Kidney capillary endothelial cell (primary cell): ENCODE results near the gene CYP4F3.
"Not testable (repeated sequence)": the region's sequence is repeated elsewhere in the genome, so short reads cannot be mapped to it uniquely, and the experiment has no call there.

Source experiments
- DNase-seq: peaks from one replicate; pipeline ENCODE4 v3.0.0-alpha.2; 2018; ENCODE audit warnings: low spot score

CYP4F3 gene, protein sequence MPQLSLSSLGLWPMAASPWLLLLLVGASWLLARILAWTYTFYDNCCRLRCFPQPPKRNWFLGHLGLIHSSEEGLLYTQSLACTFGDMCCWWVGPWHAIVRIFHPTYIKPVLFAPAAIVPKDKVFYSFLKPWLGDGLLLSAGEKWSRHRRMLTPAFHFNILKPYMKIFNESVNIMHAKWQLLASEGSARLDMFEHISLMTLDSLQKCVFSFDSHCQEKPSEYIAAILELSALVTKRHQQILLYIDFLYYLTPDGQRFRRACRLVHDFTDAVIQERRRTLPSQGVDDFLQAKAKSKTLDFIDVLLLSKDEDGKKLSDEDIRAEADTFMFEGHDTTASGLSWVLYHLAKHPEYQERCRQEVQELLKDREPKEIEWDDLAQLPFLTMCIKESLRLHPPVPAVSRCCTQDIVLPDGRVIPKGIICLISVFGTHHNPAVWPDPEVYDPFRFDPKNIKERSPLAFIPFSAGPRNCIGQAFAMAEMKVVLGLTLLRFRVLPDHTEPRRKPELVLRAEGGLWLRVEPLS

DNA sequence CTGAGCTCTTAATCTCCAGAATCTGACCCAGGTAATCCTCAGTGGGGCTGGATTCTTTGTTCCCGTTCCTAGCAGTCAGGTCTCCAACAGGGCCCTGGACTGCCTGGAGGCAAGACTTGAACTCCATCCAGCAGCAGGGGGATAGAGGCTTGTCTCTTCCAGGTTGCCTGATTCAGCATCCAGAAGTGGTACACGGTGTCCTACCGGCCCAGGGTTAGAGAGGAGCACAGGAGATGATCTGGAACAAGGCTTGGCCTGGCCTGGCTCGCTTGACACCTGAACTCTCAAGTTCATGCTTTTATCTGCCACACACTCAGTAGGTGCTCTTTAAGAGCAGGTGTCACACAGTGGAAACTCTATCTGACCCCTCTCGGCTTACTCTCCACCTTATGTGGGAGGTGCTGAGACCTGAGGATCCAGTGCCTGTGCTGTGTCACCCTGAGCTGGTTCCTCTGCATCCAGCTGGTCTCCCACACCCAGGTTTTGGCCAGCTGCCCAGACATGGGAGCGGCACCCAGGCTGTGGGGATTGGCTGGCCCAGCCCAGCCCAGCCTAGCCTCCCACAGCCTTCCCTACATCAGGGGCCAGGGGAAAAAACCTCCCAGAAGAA lies at the start of gene CYP4F3:
CYP4F3 (plus strand) TSS at position 604 of the 610 bp plus-strand sequence. CDS start 519 bp downstream, outside the sequence.
- no peak for DNase-seq

DNA sequence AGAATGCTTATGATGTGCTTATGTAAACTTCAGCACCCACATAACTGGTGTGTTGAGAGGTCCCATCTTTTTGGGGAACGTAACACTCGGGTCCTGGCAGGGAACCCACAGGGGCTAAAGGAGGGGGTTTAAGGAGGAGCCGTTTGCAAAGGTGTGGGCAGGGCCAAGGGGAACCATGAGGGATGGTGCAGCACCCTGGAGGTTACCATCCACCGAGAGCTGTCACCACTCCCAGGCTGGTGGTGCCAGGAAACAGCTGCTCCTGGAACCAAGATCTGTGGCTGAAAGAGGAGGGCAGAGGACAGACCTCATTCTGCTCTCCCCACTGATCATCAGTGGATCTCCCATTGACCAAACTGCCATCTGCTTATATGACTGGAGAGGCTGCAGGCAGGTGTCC lies 48.9 kb upstream of the CYP4F3 start:
- no peak for DNase-seq

DNA sequence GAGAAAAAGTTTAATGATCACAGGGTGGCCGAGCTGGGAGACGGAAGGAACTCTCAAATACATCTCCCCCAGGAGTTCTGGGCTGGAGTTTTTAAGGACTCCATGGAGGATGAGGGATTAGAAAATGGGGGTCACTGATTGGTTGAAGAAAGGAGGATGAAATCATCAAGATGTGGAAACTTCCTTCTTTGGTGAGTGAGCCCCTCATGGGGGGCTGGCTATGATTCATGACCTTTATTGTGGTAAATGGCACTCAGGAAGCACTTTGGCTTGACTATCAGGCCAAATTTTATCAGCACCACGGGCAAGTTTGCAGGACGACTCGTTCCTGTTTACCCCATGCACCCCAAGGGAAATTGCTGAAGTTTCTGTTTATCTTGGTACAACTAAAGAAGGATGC lies 48.2 kb upstream of the CYP4F3 start:
- DNase-seq = not testable (repeated sequence)

DNA sequence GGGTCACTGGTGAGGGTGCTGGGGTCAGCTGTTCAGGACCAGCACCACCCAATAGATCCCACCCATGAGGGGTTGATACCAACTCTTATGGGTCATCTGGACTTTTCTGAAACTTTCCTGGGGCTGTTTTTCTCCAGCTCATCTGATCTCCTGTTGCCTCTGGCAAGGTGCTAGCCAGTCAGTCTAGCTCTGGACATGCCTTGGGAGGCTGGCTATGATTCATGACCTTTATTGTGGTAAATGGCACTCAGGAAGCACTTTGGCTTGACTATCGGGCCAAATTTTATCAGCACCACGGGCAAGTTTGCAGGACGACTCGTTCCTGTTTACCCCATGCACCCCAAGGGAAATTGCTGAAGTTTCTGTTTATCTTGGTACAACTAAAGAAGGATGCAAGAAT lies 46.9 kb upstream of the CYP4F3 start:
- DNase-seq = not testable (repeated sequence)

DNA sequence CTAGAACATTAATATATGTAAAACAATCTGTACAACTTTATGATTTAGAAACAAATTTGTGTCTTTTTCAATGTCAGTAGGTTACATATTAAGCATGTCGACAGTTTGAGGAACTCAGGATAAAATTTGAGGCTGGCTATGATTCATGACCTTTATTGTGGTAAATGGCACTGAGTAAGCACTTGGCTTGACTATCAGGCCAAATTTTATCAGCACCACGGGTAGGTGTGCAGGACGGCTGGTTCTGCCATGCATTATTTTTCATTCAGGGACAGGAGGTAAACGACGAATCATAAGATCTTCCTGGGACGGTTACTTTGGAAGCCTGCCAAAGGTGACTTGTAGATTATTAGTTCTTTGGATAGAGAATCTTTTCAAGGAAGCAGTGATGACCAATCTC lies 45.6 kb upstream of the CYP4F3 start:
- no peak for DNase-seq

DNA sequence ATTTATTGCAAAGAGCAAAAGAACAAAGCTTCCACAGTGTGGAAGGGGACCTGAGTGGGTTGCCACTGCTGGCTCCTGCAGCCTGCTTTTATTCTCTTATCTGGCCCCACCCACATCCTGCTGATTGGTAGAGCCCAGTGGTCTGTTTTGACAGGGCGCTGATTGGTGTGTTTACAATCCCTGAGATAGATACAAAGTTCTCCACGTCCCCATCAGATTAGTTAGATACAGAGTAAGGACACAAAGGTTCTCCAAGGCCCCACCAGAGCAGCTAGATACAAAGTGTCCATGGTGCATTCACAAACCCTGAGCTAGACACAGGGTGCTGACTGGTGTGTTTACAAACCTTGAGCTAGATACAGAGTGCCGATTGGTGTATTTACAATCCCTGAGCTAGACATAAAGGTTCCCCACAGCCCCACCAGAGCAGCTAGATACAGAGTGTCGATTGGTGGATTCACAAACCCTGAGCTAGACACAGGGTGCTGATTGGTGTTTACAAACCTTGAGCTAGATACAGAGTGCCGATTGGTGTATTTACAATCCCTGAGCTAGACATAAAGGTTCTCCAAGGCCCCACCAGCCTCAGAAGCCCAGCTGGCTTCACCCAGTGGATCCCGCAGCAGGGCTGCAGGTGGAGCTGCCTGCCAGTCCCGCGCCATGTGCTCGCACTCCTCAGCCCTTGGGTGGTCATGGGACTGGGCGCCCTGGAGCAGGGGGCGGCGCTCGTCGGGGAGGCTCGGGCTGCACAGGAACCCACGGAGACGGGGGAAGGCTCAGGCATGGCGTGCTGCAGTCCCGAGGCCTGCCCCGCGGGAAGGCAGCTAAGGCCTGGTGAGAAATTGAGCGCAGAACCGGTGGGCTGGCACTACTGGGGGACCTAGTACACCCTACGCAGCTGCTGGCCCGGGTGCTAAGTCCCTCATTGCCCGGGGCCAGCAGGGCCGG lies 32.4 kb upstream of the CYP4F3 start:
- not testable (repeated sequence) for DNase-seq

DNA sequence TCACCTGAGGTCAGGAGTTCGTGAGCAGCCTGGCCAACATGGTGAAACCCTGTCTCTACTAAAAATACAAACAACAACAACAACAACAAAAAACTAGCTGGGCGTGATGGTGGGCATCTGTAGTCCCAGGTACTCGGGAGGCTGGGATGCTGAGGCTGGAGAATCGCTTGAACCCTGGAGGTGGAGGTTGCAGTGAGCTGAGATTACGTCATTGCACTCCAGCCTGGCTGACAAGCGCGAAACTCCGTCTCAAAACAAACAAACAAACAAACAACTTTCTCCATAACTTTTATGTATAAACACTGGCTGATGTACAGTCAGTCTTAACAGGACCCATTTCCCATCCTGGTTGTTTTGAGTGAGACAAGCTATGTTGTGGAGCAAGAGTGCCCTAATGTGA lies 31.4 kb upstream of the CYP4F3 start:
- no peak for DNase-seq

DNA sequence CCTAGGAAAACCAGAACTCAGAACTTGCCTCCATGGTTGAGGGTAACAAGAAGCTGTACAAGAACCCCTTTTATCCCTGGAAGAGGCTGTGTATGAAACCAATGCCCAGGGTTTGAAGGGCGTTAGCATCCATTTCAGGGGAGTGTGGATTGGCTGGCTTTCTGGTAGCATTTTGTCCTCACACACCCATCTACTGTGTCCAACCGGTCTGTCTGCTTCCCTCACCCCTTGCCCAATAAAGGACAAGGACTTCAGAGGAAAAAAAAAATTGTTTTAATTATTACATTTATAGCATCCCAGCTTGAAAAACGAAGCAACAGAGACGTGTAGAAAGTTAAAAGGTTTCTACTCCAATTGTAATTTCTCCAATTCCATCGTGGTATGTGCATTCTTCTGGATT lies 28.4 kb upstream of the CYP4F3 start:
- DNase-seq = no peak

DNA sequence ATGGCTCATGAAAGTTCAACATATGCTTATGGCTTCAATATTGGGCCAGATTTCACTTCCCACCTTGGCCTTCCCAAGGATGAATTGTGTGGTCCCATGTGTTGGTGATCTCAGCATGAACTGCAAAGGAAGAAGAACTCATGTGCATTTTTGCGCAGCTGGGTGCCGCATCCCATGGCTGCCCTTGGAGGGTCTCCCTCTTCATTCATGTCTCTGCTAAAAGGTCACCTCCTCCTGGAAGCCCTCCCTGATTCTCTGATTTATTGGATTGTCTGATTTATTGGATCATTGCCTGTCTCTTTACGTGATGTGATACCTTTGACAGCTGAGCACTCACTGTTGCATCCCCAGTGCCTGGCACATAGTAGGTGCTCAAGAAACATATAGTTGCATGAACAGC lies 27.4 kb upstream of the CYP4F3 start:
- no peak for DNase-seq

DNA sequence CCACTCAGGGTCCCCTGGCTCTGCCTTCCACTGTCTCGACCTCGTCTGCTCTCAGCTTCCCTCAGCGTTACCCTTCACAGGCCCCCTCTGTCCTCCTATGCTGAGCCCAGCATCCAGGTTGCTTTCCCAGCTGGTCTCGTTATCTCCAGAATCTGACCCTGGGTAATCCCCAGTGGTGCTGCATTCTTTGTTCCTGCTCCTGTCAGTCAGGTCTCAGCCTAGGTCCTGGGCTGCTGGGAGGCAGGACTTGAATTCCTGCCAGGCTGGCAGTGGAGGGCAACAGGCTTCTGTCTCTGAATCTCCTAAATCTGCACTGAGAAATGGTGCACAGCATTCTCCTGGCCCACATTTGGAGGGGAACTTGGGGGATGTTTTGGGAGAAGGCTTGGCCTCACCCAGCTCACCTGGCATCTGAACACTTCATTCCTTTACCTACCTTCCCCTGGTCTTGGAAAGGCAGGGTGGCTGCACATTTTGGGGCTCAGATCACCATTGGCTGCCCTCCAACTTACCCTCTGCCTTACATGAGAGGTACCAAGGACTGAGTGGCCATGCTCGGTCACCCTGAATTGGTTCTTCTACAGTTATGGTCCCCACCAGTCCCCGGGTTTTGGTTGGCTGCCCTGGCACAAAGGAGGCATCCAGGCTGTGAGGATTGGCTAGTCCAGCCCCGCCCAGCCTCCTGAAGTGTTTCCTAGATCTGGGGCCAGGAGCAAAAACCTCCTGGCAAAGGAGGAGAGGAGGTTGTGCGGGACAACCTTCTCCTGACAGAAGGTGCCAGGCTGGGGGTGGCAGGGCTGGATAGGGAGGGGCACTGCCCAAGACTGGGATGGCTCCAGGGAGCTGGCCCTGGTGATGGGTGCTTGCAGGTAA lies 26.0 kb upstream of the CYP4F3 start, which contains the start of gene CYP4F8:
CYP4F8 (plus strand) TSS at position 712 of the 873 bp plus-strand sequence. CDS start 399 bp downstream, outside the sequence.
- DNase-seq = no peak

DNA sequence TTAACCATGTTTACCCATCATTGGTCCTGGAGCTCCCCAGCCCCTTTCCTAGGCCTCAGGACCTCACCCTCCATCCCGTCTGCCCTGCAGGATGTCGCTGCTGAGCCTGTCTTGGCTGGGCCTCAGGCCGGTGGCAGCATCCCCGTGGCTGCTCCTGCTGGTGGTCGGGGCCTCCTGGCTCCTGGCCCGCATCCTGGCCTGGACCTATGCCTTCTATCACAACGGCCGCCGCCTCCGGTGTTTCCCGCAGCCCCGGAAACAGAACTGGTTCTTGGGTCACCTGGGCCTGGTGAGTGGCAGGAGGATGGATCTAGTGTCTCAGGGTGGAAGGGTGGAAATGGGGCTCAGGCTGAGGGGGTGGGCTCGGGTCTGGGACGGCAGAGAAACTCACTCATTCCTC lies 25.2 kb upstream of the CYP4F3 start:
- DNase-seq = no peak

DNA sequence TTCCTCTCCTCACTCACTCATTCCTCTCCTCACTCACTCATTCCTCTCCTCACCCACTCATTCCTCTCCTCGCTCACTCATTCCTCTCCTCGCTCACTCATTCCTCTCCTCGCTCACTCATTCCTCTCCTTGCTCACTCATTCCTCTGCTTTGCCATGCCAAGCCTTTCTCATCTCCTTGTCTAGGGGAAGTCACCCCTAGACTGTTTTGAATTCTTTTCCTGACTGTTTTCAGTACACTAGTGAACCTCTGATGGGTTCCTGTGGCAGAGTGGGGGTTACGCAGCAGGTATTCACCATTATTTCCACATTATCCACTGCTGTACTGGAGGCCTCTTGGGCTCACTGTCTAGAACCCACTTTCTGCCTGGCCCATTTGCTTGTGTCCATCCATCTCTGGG lies 24.5 kb upstream of the CYP4F3 start:
- DNase-seq = no peak

DNA sequence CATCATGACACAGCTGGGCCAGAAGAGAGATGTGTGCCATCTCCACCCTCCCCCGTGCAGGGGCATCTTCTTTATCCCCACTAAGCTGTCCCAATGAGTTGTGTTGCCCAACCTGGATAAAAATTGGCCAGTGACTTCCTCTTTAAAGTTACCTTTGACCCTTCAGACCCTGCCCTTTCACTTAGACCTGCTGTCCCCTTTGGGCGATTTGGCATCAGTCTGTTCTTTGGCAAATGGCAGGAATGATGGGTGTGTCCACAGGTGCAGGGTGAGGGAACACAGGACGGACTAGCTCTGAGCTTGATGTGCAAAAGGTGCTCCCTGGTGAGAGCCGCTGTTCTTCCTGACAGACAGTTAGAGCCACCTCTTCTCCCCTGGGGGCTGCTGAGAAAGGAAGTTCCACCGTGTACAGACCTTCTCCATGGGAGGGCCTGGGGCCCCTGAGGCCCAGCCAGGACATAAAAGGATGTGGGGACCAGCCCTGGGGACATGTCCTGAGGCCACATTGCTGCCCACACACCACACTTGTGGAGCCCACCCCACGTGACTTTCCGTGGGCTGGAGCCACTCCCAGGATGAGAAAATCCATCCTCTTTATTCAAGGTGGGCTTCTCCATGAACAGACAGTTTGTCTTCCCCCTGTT lies 23.9 kb upstream of the CYP4F3 start:
- no peak for DNase-seq

DNA sequence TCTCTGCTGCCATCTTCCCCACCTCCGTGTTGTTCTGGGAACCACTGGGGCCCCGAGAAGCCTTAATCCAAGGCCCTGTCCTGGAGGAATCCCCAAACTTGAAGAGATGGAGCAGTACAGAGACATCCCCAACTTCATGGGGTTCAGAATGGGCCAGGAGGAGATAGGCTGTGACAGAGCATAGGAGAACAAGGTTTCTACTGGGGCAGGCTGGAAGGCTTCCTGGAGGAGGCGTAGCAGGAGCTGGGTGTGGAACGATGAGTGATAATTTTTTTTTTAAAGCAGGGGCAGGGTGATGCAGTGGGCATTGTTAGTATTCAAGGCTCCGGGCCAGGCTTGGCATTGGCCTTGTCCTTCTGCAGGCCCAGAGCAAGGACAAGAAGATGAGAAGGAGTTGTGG lies 22.4 kb upstream of the CYP4F3 start:
- DNase-seq = no peak

DNA sequence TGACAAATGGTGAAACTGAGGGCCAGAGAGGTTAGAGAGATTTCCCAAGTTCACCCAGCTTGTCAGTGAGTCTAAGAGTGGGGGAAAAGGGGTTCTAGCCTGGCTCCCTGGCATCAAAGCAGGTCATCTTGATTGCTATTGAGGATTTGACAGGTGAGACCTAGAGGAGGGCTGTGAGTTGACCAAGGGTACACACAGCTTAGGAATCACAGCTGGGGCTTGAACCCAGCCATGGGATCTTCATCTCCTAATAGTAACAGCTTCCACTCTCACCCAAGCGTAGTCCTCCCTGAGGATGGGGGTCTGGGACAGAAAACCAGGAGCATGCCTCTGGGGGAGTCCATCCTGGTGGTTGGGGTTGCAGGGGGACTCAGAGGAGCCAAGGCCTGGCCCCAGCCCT lies 18.9 kb upstream of the CYP4F3 start:
- DNase-seq = no peak

DNA sequence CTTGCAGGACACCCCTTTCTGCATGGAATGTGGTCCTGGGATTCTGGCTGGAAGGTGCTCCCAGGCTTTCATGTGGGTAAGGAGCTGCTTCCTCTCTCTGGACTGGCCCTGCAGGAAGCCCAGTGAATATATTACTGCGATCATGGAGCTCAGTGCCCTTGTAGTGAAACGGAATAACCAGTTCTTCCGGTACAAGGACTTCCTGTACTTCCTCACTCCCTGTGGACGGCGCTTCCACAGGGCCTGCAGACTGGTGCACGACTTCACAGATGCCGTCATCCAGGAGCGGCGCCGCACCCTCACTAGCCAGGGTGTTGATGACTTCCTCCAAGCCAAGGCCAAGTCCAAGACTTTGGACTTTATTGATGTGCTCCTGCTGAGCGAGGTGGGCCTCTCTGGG lies 17.7 kb upstream of the CYP4F3 start:
- no peak for DNase-seq

DNA sequence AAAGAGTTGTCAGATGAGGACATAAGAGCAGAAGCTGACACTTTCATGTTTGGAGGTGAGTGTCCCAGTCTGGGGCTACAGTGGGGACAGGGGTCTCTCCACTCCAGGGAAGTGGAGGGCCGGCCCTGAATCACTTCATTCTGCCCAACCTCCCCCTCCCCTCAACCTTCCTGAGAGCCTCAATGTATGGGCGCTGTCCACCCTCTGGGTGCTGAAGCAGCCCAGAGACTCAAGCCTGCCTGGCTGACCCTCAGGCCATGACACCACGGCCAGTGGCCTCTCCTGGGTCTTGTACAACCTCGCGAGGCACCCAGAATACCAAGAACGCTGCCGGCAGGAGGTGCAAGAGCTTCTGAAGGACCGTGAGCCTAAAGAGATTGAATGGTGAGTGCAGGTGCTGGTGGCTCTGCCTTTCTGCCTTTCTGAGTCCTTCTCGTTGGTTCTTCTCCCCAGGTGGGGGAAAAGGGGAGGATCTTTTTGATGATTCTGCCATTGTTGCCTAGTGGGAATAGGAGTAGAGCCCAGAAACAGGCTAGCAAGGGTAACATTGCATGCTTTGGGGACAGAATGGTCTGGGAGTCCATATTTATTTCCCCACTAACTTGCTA lies 16.9 kb upstream of the CYP4F3 start:
- no peak for DNase-seq

DNA sequence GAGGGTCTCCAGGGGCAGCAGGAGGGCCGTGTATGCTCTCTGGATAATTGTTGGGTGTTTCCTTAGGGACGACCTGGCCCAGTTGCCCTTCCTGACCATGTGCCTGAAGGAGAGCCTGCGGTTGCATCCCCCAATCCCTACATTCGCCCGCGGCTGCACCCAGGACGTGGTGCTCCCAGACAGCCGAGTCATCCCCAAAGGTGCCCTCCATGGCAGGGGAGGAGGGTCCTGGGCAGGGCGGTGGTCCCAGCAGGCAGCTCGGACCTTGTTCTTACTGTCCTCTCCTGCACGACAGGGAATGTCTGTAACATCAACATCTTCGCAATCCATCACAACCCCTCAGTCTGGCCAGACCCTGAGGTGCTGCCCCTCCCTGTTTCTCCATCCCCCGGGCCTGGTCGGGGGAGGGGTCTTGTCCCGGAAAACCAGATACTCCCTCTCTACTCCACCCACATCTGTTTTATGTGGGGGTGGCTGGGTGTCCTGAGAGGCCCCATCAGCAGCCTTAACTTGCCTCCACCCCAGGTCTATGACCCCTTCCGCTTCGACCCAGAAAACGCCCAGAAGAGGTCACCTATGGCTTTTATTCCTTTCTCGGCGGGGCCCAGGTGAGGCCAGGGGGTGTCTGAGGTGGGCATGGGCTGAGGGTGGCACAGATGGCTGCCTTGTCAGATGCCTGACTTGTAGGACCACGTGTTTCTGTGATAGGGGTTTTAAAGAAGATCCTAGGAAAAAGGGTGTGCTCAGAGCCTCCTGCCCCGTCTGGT lies 12.3 kb upstream of the CYP4F3 start:
- DNase-seq = no peak
